GM19043 (cell line): ENCODE results near the gene RIN2.

Experiments
- ATAC-seq: cut with Tn5 transposase; IDR thresholded peaks from one replicate; pipeline ENCODE4 v1.9.1; 2021; ENCODE audit warnings: low read depth; ENCODE audit not compliant: unreplicated experiment

The RIN2 gene

GRCh38 chr20:19758133-19758500 is at the start of gene RIN2:
Gene RIN2 (plus strand): TSS chr20:19758258. CDS start chr20:19889602, 131,344 bp downstream.
- no peak for ATAC-seq

DNA sequence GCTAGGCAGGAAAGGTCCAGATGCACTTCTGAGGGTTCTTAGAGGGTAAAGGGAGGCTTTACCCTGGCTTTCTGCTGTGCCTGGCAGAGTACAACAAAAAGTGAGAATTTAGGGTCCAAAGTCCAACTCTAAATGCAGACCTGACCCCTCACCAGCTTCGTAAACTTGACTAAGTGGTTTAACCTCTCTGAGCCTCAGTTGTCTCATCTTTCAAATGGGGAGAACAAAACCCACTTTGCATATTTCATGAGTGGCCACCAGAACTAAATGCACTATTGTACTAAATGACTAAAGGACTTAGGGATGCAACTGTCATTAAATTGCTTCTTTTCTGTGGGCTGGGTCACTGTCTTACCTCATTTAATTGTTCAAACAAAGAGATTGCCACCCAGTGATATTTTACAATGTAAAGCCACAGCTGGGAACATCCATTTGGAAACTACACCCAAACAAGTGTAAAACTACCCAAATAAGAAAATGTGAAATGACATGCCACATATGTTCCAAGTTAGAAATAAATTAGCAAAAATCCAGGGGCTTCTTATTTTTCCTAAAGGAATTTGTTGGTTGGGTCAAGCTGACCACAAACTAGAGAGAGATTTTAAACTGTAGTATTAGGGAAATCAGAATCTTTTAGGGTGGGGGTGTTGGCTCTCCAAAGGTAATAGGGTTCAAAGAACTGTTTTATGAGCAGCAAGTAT is 48.3 kb upstream of the RIN2 start:
- no peak for ATAC-seq

DNA sequence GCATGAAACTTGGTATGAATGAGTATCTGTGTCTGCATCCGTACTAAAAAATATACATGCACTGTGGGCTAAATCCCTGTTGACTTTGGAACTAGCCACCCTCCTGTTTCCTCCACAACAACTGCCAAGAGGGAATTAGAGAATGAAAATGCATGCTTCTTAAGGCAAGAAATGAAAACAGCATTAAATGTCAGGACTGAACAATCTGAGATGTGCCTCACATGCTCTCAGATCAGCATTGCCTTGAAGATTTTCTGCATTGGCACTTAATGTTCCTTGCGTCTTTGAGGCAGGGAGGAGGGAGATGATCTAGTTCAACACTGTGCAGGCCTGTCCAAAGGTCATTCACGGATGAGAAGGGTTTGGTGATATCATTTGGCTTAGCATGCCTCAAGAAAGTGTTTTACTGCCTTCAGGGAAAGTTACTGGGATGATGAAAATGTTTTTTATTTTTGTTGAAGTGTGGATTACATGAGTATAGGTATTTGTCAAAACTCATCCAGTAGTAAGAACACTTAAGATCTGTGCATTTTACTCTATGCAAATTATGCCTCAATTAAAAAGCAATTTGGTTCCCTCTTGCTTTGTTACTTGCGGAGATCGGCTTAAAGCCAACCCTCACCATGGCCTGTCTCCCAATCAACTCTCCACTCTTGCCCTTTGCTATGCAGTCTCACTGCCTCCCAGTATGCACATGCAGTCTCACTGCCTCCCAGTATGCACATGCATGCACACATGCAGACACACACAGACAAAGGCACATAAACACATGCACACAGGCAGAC is 47.5 kb upstream of the RIN2 start:
- ATAC-seq: no peak

GRCh38 chr20:19711126-19711525 is 46.9 kb upstream of the RIN2 start:
- ATAC-seq: no peak

- ATAC-seq: no peak
Observed at GRCh38 chr20:19712721-19713260, 45.3 kb upstream of the RIN2 start.

DNA sequence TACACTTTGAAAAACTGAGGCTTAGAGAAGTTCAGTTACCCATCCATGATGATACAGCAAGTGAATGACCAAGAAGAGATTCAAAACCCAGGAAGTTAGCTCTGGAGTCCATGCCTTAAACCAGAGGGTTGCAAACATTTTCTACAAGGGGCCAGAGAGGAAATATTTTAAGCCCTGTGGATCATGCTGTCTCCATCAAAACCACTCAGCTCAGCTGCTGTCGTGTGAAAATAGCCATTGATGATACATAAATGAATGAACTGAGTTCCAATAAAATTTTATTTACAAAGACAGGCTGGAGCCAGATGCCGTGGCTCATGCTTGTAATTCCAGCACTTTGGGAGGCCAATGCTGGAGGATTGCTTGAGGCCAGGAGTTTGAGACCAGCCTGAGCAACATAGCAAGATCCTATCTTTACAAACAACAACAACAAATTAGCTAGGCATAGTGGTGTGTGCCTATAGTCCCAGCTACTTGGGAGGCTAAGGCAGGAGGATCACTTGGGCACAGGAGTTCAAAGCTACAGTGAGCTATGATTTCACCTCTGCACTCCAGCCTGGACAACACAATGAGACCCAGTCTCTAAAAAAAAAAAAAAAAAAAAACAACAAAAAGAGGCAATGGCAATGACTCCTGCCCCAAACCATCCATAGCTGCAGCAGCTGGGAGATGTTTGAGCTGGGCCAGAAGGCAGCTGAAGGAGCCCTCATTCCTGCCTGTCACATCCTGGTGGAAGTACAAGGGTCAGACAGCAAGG is 44.1 kb upstream of the RIN2 start:
- no peak for ATAC-seq

DNA sequence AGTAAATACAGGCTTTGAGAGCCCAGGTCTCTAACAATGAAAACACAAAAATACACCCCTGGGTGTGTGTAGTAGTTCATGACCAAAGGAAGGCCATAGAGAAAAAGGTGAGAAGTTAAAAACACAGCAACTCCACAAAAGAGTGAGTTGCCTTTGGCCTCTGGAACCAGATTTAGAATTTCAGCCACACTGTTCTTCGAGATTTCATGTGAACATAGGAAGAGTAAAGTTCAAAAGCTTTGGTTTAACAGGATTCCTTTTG is 43.5 kb upstream of the RIN2 start:
- ATAC-seq: no peak

GRCh38 chr20:19715986-19716385 is 42.1 kb upstream of the RIN2 start:
- no peak for ATAC-seq

DNA sequence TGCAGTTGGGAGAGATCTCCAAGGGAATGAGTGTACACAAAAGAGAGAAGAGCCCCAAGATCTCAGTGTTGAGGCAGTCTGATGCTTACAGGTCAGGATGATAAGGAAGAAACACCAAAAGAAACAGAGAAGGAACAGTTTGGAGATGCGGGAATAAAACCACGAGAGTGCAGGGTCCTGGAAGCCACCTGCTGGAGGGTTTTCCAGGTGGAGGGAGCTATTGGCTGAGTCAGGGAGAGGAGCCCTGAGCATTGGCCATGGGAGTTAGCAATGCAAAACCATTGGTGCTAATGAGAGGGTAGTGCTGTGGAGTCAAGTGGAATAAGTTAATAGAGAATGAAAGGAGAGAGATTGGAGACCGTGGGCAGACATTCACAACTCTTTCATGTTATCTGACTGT is 39.2 kb upstream of the RIN2 start:
- no peak for ATAC-seq

DNA sequence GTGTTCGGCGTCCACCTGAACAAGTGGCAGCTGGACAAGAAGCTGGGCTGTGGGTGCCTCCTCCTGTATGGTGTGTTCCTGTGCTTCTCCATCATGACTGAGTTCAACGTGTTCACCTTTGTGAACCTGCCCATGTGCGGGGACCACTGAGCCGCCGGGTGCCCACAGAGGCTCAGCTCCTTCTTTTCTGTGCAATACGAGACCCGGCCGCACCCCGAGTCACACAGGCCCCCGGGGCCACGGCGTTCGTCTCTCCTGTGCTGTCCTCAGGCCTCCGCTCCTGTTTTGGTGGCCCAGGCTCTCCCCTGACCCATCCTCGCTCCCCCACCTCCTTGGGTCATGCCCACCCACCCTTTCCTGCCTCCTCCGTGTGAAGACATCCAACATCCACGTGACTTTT is 37.1 kb upstream of the RIN2 start:
- ATAC-seq: no peak

DNA sequence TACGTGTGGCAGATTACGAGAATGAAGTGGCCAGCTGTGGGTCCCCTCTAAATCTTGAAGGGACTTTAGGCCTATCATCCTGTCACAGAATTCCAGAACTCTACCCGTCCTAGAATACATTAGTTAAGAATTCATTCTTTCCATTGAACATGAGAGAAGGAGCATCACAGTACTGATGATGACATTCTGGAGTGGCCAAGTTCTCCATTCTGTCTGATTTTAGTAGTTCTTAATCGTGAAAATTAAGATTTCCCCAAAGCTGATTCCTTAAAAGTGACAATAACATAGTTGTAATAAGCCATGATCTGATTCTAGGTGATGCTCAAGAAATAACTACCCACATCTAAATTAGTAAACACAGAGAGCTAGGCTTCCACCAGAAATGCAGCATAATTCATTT is 35.0 kb upstream of the RIN2 start:
- ATAC-seq: no peak

GRCh38 chr20:19723813-19724430 is 34.1 kb upstream of the RIN2 start:
- no peak for ATAC-seq

DNA sequence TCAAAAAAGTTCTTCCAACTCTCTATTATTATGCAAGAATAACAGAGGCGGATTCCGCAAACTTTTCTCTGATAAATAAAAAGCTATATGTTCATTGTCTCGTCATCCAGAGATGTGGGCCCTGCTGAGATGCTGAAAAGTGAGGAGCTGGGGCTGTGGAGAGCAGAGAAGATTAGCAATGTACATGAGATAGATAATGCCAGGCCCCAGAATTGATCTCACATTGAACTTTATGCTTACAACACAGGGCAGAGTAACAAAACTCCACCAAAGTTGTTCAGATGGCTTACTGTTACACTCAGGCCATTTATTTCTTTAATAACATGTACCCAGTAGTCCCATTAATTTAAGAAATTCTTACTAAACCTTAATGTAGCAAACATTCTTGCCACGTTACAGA is 32.7 kb upstream of the RIN2 start:
- ATAC-seq: no peak

DNA sequence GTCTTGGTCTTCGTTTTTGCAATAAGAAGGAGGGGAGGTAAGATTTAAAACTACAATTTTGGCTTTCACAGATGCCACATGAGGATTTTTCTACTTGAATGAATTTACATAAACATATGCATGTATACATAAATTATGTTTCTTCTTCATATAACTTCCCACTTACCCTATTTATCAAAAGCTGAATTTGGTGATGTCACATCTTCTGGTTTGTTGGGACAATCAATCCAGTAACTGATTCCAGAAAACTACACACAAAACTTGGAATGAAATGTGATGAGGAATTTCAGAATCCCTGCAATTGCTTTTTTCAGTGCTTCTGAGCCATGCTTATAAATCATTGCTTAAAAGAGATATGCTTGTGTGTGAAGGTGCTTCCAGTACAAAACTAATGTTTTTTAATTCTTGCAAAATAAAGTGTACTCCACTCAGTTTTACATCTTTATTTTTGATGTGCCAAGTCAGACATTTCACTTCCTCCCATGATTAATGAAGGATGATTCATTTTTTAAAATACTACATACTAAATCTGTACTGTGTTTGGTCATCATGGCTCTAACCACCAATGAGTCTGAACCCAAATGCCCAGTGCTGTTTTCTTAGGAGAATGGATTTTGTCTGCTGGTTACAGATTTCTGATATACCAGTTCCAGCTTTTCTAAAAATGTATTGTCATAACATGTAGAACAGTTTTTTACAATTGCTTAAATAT is 32.1 kb upstream of the RIN2 start:
- ATAC-seq: no peak

DNA sequence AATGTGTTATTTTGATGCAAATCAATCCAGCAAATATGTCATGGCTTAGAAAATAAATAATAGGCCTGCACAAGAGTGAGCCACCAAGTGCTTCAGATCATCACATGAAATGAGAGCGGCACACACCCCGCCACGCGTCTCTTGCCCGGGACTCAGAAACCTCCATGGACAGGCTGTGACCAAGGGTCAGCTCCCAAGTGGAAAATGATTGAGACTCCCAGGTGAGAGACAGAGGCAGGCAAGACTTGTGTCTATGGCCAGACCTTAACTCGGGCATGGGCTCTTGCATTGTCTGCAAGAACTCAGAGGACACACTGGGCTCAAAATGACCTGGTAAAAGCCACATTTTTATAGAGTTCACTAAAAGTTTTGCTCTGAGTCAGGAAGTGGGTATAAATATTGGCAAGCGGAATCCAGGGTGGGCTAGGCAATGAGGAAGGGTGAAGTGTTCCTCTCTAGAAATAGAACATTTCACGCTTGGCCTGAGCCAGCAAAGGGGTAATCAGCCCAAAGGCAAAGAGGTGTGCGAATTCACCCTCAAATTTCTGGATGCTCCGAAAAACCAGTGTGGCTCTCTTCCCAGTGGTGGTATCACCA is 30.7 kb upstream of the RIN2 start:
- ATAC-seq: no peak

DNA sequence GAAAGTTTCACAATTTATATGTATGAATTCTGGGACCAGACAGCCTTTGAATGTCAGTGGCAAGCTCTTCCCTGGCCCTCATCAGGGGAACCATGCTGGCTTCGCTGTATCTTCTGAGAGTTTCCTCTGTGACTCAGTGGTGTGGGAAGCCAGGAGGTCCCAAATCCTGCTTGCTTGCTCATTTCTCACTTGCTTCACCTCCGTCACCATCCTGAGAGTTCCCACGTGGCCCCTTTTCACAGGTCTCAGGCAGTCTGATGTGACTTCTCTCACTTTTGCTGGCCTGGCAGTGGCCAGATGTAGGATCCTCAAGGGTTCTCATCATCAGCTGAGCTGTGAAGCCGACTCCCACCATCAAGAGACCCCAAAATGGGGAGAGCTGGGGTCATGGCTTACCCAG is 28.4 kb upstream of the RIN2 start:
- ATAC-seq: no peak

DNA sequence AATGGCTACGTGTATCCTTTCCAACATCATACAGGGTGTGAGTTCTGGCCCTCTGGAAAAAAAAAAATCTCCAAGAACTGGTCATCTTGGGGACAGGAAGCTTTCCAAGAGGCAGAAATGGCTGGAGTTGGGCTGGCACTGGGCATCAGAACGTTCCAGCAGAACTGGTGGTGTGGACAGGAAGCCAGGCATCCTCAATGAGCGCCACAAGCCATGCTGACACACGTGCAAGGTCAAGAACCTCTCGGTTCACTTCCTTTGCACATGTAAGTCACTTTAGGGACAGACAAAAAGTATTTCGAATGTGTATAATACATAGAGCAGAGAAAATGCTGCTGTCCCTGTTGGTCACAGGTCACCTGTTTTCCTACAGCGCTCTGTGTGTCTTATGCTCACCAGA is 27.4 kb upstream of the RIN2 start:
- ATAC-seq: no peak

GRCh38 chr20:19734811-19735210 is 23.2 kb upstream of the RIN2 start:
- ATAC-seq: no peak

DNA sequence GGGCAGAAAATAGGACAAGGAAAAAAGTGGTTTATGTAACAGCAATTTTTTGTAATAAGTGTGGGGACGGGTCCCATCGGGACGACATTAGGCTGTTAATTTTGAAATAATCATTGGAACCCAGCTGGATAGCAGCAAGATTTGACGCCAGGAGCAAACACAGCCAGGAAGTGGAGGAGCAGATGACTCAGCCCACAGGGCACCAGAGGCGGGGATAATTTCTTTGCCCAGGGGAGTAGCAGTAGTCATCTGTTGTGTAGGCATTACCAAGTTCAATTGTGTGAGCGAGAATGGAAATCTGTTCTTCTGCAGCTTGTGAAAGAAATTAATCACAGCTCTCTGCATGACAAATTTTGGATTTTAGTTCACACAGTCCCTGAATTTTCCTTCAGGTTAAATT is 22.6 kb upstream of the RIN2 start:
- no peak for ATAC-seq

DNA sequence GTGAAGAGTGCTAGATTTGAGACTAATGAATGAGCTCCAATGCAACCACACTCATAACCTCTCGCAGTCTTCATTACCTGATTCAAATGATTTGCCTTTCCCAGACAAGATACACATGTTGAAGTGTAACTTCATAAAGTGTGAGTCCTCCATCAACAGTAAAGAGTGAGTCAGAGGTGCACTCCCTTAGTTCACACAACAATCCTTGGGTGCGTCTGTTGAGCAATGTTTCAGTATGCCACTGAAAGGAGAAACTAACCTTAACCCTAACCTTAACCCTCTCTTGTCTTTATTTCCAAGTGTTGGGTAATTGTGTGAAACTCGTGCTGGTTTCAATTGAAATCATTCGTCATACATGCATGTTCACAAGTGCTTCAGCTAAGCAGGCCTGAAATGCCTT is 21.0 kb upstream of the RIN2 start:
- ATAC-seq: no peak
